Gastroesophageal sphincter (tissue), 3 donors: ENCODE measurements around the gene IRF2BP2.

Experiments
- EP300 ChIP-seq: sonication (generic); formaldehyde crosslinking; IDR thresholded peaks from one replicate; pipeline ENCODE4 v1.6.1; 2017; ENCODE audit warnings: antibody characterized with exemption, mild to moderate bottlenecking
- POLR2A ChIP-seq, 2 donors: fragments of 450-650 bp; IDR thresholded peaks; one replicate each; pipeline ENCODE4 v1.6.1; 2017; ENCODE audit warnings: antibody characterized with exemption in 2 of 2, mild to moderate bottlenecking in 2 of 2, moderate library complexity in 1 of 2
- POLR2AphosphoS5 ChIP-seq: sonication (generic); formaldehyde crosslinking; IDR thresholded peaks from one replicate; pipeline ENCODE4 v1.6.1; 2017; ENCODE audit warnings: antibody characterized with exemption
- TF ChIP-seq, protein P1 (sequence below), 4 experiments: fragments of 200-600 bp in 2 of 4; fragments of 450-650 bp in 2 of 4; sonication (generic) in 1 of 4; IDR thresholded peaks; one replicate each; pipeline ENCODE4 v1.5.1; 2017 to 2019; ENCODE audit warnings: antibody characterized with exemption in 4 of 4, mild to moderate bottlenecking in 2 of 4, moderate library complexity in 2 of 4

DNA sequence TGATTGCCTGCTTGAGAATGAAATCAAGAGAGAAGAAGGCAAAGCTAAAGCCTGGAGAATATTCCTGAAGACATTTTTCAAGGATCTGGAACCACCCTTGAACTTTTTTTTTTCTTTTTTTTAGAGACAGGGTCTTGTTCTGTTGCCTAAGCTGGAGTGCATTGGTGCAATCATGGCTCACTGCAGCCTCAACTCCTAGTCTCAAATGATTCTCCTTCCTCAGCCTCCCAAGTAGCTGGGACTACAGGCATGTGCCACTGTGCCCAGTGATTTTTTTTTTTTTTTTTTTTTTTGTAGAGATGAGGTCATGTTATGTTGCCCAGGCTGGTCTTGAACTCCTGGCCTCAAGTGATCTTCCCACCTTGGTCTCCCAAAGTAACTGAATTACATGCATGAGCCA is 22.2 kb upstream of the IRF2BP2 start:
- TF ChIP-seq POLR2A (IDR thresholded peaks at IDR 0.05): no peak
- TF ChIP-seq, protein P1, sequence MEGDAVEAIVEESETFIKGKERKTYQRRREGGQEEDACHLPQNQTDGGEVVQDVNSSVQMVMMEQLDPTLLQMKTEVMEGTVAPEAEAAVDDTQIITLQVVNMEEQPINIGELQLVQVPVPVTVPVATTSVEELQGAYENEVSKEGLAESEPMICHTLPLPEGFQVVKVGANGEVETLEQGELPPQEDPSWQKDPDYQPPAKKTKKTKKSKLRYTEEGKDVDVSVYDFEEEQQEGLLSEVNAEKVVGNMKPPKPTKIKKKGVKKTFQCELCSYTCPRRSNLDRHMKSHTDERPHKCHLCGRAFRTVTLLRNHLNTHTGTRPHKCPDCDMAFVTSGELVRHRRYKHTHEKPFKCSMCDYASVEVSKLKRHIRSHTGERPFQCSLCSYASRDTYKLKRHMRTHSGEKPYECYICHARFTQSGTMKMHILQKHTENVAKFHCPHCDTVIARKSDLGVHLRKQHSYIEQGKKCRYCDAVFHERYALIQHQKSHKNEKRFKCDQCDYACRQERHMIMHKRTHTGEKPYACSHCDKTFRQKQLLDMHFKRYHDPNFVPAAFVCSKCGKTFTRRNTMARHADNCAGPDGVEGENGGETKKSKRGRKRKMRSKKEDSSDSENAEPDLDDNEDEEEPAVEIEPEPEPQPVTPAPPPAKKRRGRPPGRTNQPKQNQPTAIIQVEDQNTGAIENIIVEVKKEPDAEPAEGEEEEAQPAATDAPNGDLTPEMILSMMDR (IDR thresholded peaks at IDR 0.05): no peak
- no peak for TF ChIP-seq POLR2AphosphoS5
- no peak for TF ChIP-seq EP300
